Measurements from ENCODE around the gene SEMA7A.
"Not testable (repeated sequence)": the region's sequence is repeated elsewhere in the genome, so short reads cannot be mapped to it uniquely, and the experiment has no call there.

Gene SEMA7A

GRCh38 chr15:74399511-74400312 lies 34.0 kb downstream of the SEMA7A start:
- no peak for DNase-seq (ENCODE audit: low read depth)

- no peak for DNase-seq (ENCODE audit: low read depth)
Observed at GRCh38 chr15:74399100-74399499, 34.7 kb downstream of the SEMA7A start.

GRCh38 chr15:74398183-74398582 lies 35.6 kb downstream of the SEMA7A start:
- DNase-seq (ENCODE audit: low read depth) = no peak

DNA sequence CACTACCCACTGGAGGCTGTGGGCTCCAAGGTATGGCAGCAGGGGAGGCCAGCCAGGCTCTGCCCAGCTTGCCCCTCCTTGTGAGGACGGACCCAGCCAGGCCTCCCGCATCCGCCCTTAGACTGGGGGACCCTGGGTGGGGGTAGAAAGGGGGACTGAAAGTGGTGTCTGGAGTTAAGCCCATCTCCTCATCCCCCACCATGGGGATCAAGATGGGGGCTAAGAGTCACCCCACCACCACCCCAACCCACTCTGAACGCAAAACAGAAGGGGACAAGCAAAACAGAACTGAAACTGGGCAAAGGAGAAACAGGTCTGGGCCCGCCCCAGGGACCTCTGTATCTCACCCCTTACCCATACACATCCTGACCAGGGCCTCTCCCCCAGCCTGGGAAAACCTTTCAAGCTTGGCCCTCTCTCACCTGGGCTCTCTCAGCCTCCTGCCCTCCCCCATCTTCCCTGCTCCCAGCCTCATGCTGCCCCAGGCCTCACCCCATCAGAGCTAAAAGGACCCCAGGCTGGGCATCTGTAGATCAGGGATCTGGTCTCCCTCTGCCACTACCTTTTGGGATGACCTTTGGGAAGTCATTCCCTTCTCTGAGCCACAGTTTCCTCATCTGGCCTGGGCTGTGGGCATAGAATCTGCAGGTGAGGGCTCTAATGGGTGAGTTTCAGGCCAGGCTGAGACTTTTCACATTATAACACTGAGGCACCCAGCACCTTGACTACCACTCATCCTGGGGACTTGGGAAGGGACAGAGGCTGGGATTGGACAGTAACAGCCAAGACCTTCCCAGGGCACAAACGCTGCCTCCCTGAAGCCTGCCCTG lies 36.3 kb downstream of the SEMA7A start:
- DNase-seq (ENCODE audit: low read depth) = no peak

DNA sequence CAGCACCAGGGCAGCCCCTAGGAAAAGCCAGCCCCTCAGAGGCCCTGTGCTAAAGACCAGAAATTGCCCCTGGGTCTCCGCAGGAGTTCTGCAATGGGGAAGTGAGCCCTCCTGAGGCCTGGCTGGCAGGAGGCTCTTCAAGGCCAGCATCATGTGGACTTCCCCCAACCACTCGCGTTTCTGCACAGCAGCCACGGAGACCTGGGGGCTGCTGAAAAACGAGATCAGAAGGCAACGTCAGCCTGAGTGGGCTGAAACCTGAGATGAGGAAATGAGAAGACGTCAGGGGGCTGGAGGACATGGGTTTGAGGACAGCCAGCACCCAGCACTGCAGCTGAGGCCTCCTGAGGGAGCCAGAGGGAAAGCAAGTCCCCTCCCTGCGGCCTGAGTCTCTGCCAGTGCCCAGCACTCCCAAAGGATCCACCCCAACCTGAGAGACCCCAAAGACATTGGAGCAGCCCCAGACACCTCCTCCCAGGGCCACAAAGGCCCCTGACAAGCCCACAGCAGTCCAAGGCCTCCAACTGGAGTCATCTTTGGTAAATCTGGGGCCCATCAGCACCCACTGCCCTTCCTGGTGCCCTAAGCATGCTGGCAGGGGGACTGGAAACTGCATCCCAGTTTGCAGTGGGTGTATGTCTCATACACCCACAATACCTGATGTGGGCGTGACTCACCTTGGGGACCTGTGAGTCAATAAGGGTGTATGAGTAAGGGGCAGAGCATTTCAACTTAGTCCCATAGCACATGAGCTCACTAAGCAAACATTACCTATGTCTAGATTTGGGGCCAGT lies 37.1 kb downstream of the SEMA7A start:
- DNase-seq (ENCODE audit: low read depth) = no peak

DNA sequence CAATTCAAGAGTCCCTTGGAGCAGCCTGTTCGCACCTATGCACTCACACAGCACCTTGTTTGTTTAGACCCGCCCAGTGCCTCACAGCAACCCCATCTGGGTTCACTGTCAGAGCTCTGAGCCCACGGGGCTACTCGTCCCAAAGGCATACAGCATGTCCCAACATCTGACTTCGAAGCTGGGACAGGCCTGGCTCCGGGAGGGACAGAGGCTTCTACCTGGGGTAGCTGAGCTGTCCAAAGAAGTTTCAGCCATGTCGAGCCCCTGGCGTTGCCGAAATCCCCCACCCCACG lies 37.7 kb downstream of the SEMA7A start:
- DNase-seq (ENCODE audit: low read depth) = no peak

DNA sequence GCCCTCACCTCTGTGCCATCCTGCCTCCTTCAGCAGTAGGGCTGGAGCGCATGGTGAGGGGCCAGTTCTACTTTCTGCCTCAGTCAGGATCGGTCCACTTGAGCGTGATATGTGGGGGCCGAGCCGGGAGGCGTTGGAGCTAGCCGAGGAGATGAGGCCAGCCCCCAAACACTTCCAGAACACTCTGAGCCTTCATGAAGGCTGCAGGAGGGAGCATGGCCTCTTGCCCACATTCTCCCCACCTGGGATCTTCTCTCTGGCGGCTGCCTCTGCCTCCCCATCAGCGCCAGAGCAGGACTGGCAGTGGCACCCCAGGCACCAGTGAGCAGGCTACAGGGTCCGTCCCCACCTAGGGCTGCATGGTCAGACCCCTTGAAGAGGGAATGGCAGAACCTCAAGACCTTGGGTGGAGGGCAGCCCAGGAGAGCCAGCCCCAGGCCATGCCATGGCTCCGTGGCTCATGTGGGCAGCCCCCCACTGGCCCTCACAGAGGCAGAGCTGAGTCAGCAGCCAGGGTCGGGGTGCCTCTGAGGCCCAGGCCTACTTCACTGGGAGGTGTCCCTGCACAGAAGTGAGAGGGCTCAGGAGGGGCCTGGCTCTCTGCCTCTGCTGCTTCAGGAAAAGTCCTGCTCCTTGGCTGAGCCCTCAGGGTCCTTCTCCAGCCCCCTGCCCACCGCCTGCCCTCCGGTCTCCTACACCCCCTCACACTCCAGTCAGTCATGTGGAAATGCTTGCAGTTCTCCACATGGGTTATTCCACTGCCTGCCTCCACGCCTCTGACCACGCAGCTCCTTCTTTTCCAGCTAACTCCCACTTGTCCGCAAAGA lies 38.2 kb downstream of the SEMA7A start:
- DNase-seq (ENCODE audit: low read depth) = no peak

- no peak for DNase-seq (ENCODE audit: low read depth)
Observed at GRCh38 chr15:74394090-74394846, 39.5 kb downstream of the SEMA7A start.

GRCh38 chr15:74393423-74393822 lies 40.3 kb downstream of the SEMA7A start:
- DNase-seq (ENCODE audit: low read depth) = no peak

GRCh38 chr15:74392902-74393301 lies 40.9 kb downstream of the SEMA7A start:
- no peak for DNase-seq (ENCODE audit: low read depth)

GRCh38 chr15:74392451-74392830 lies 41.3 kb downstream of the SEMA7A start:
- no peak for DNase-seq (ENCODE audit: low read depth)

DNA sequence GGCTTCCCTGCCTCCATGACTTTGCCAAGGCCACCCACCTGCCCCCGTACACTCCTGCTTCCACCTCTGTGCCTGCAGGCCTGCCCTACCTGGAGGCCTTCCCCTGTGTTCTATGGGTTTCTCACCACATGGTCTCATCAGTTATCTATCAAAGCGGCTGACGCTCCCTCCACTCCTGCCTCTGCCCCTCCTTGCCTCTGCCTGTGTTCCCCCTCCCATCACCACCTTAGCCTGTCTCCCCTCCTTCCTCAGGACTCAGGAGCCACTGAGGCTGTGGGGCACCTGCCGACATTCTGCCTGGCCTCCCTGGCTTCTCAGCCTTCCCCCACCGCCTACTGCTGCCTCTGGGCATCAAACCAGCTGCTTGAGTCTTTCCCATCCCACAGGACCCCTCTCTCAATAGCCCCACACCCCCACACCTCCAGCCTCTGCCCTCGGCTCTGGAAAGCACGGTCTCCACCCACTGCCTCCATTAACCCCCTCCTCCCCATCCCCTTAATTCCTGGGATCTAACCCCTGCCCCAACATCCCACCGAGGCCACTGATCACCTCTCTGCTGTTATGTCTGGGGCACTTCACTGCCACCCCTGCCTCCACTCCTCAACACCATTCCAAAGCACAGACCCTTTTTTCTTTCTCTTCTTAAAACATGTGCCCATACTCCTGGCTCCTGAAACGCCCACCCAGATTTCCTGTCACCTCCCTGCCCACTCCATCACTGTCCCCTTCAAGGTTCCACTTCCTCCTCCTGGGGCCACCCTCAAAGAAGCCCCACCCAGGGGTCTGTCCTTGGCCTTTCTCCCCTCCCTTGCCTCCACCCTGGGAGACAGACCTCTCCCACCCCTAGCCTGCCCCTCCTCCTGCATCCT lies 41.9 kb downstream of the SEMA7A start:
- no peak for DNase-seq (ENCODE audit: low read depth)

DNA sequence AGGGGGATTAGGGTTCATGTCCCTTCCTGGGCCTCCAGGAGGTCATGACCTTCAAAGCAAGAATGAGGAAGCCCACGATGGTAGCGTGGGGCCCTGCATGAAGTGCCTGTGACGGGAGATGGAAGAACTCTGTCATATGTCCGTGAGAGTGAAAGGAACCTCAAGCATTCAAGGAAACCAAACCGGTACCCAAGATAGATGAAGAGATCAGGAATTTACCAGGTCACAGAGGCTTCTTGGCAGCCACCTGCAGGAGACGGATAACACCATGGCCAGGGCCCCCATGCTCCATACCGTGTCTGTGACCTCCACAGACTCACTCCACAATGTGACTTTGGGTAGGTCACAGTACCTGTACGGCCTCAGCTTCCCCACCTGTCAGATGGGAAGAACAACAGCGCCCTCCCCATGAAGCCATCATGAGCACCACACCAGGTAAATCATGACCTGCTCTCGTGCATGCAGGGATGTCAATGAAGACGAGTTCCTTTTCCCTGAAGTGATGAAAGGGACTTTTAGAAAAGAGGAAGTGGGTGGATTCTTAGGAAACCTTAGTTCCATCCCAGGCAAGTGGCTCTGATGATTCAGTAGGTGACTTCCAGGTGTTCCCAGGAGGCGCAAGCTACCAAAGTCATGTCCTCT lies 43.0 kb downstream of the SEMA7A start:
- DNase-seq (ENCODE audit: low read depth) = no peak

DNA sequence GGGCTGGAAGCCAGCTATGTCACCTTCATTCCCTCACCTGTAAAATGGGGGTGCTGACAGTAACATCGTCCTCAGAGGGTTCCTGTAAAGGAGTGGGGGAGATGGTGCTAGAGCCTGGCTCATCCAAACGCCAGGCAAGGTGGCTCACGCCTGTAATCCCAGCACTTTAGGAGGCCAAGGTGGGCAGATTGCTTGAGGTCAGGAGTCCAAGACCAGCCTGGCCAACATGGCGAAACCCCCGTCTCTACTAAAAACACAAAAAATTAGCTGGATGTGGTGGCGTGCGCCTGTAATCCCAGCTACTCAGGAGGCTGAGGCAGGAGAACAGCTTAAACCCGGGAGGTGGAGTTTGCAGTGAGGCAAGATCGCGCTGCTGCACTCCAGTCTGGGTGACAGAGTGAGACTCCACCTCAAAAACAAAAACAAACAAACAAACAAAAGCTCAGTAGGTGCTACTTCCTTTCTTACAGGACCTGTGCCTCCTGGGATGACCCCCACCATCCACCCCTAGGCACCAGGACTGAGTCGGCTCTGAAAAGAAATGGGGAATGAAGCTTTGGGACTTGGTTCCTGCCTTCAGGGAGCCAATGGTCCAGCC lies 43.6 kb downstream of the SEMA7A start:
- not testable (repeated sequence) for DNase-seq (ENCODE audit: low read depth)

DNA sequence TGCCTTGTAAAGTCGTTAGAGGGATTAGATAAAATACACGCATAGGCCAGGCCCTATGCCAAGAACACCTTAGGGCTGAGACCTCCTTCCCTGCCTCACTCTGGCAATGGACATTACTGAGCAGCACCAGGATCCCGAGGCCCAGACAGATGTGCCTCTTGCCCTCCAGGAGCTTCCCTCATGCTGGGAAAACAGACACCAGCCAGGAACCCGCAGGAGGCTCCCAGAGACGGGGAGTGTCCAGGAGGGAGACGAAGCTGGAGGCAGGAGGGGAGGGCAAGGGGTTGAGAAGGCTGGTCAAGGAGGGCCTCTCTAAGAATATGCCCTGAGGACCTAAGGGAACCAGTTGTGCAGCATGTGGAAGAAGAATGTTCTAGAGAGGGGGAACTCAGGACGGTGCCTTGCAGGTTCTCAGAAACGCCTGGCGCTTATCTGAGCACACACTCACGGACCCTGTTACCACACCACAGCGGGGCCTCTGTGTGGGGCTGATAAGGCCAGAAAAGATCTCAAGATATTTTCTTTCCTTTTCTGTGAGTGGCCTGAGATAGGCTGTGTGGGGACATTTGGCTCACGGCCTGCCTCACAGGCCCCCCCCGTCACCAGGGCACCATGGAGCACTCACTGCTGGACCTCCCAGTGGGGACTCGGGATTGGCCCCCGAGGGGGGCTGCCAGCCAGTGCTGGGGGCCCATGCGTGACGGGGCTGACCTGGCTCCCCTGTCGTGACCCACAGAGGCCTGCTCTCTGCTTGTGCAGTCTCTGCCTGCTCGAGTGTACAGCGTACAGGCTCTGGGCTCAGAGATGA lies 44.3 kb downstream of the SEMA7A start:
- DNase-seq (ENCODE audit: low read depth) = no peak

DNA sequence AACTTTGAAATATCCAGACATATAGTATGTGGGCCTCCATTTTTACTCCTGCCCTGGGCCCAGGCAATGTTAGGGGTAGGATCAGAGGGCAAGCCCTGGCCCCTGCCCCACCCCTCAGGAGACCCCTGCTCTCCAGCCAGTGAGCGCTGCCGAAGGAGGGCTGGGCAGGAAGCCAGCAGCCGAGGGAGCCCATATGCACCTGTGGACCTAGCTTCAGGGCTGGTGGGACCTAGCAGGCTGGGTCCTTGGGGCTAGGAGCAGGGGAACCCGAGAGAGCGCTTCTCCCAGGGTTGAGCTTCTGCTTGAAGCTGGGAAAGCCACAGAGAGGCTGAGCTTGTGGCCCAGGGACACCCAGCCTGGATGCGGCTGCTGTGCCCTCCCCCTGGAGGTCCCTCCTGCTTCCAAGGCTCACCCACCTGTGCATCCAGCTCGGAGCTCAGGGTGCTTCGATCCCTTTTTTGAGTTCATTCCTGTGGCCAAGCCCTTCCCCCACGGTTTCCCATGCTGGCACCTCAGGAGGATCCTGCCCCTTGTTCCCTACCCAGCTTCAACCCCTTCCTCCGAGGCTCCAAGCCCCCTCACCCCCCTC lies 45.3 kb downstream of the SEMA7A start:
- no peak for DNase-seq (ENCODE audit: low read depth)

- no peak for DNase-seq (ENCODE audit: low read depth)
Observed at GRCh38 chr15:74387621-74388362, 46.0 kb downstream of the SEMA7A start.
